IMR-90 (cell line): ENCODE data around the gene GDF9. TPM values are rescaled to one million over a fixed set of nuclear protein-coding genes. Genes with fewer than 3 reads are reported as not detected.

Experiments used
- ATAC-seq: fragments of 200-7000 bp; cut with Tn5 transposase; 2 replicates; pipeline ENCODE4 v1.9.1; 2020; ENCODE audit warnings: low read depth, mild to moderate bottlenecking, moderate library complexity
- BruUV-seq: library from RNA; stranded (reverse); fragments of 400-500 nt; replicated peaks from 2 replicates; lab custom pipeline; 2021; lab: Mats Ljungman, UMichigan
- CTCF ChIA-PET: fragments of 300-600 bp; formaldehyde crosslinking; extraction: SDS; loops from one replicate; lab custom pipeline; 2021; ENCODE audit warnings: antibody characterized with exemption; lab: Yijun Ruan, JAX
- POLR2A ChIA-PET: fragments of 300-600 bp; sonication (Branson Sonifier 250); formaldehyde crosslinking; loops from one replicate; lab custom pipeline; 2022; ENCODE audit warnings: antibody characterized with exemption; ENCODE audit not compliant: unreplicated experiment; lab: Charles Lee
- DNase-seq: peaks from one replicate; pipeline ENCODE4 v3.0.0; 2013
- H2AFZ ChIP-seq: replicated peaks from 2 replicates; pipeline ENCODE3; 2013; ENCODE audit warnings: low read length, mild to moderate bottlenecking; ENCODE audit not compliant: poor library complexity
- H2AK5ac ChIP-seq: 2 replicates; pipeline ENCODE4 v1.6.1; 2013; ENCODE audit warnings: low read depth, low read length, inconsistent platforms
- H2AK9ac ChIP-seq: replicated peaks from 2 replicates; pipeline ENCODE3; 2013; ENCODE audit warnings: mild to moderate bottlenecking, low read depth, low read length, moderate library complexity; ENCODE audit not compliant: poor library complexity
- H2BK120ac ChIP-seq: 2 replicates; pipeline ENCODE4 v1.6.1; 2013; ENCODE audit warnings: low read depth, low read length, inconsistent platforms
- H2BK15ac ChIP-seq: 3 replicates; pipeline ENCODE4 v1.6.1; 2013; ENCODE audit warnings: low read depth, low read length, inconsistent platforms
- H2BK20ac ChIP-seq: 2 replicates; pipeline ENCODE4 v1.6.1; 2013; ENCODE audit warnings: low read depth, mild to moderate bottlenecking, inconsistent platforms, low read length, moderate library complexity
- H2BK5ac ChIP-seq: 2 replicates; pipeline ENCODE4 v1.6.1; 2013; ENCODE audit warnings: mild to moderate bottlenecking, low read depth, low read length, inconsistent platforms; ENCODE audit not compliant: poor library complexity, severe bottlenecking
- H3K14ac ChIP-seq: replicated peaks from 2 replicates; pipeline ENCODE4 v1.6.1; 2013; ENCODE audit warnings: low read depth, low read length, inconsistent platforms
- H3K18ac ChIP-seq: 2 replicates; pipeline ENCODE4 v1.6.1; 2013; ENCODE audit warnings: low read depth, low read length, control low read depth
- H3K23ac ChIP-seq: 2 replicates; pipeline ENCODE4 v1.6.1; 2013; ENCODE audit warnings: low read depth, low read length, inconsistent platforms
- H3K27ac ChIP-seq: 2 replicates; pipeline ENCODE4 v1.5.1; 2013; ENCODE audit warnings: mild to moderate bottlenecking, control low read depth, low read length; ENCODE audit not compliant: insufficient read depth
- H3K27me3 ChIP-seq: 2 replicates; pipeline ENCODE4 v1.6.1; 2013; ENCODE audit warnings: low read length; ENCODE audit not compliant: control insufficient read depth, insufficient read depth
- H3K36me3 ChIP-seq: 2 replicates; pipeline ENCODE4 v1.6.1; 2013; ENCODE audit warnings: low read length, mixed read lengths; ENCODE audit not compliant: control insufficient read depth, insufficient read depth
- H3K4ac ChIP-seq: 2 replicates; pipeline ENCODE4 v1.6.1; 2013; ENCODE audit warnings: low read depth, low read length, inconsistent platforms
- H3K4me1 ChIP-seq: 2 replicates; pipeline ENCODE4 v1.6.1; 2013; ENCODE audit warnings: low read length, mixed read lengths; ENCODE audit not compliant: control insufficient read depth, insufficient read depth
- H3K4me2 ChIP-seq: 2 replicates; pipeline ENCODE4 v1.6.1; 2013; ENCODE audit warnings: low read depth, mild to moderate bottlenecking, control low read depth, low read length, moderate library complexity
- H3K4me3 ChIP-seq: 2 replicates; pipeline ENCODE4 v1.5.1; 2013; ENCODE audit warnings: low read depth, mild to moderate bottlenecking, control low read depth, low read length, moderate library complexity; ENCODE audit not compliant: insufficient read depth
- H3K56ac ChIP-seq: 2 replicates; pipeline ENCODE4 v1.6.1; 2013; ENCODE audit warnings: low read length, inconsistent platforms; ENCODE audit not compliant: insufficient read depth; ENCODE audit errors: extremely low read depth
- H3K79me1 ChIP-seq, 2 experiments: 2 replicates each; pipeline ENCODE4 v1.6.1; 2013; ENCODE audit warnings: low read length in 2 of 2, inconsistent platforms in 1 of 2, low read depth in 1 of 2
- H3K9ac ChIP-seq: 2 replicates; pipeline ENCODE4 v1.6.1; 2013; ENCODE audit warnings: low read depth, low read length, control low read depth
- H3K9me1 ChIP-seq: 2 replicates; pipeline ENCODE4 v1.6.1; 2013; ENCODE audit warnings: low read length, inconsistent platforms; ENCODE audit not compliant: insufficient read depth
- H3K9me3 ChIP-seq: 2 replicates; pipeline ENCODE4 v1.6.1; 2013; ENCODE audit warnings: low read length; ENCODE audit not compliant: control insufficient read depth, insufficient read depth
- H4K20me1 ChIP-seq: 2 replicates; pipeline ENCODE4 v1.6.1; 2013; ENCODE audit warnings: low read length, inconsistent platforms; ENCODE audit not compliant: insufficient read depth
- H4K5ac ChIP-seq: 2 replicates; pipeline ENCODE4 v1.6.1; 2013; ENCODE audit warnings: mild to moderate bottlenecking, low read depth, low read length, control low read depth
- H4K8ac ChIP-seq, 2 experiments: 2 replicates each; pipeline ENCODE4 v1.6.1; 2013; ENCODE audit warnings: low read depth in 2 of 2, low read length in 2 of 2, control low read depth in 1 of 2, inconsistent platforms in 1 of 2
- H4K91ac ChIP-seq: 2 replicates; pipeline ENCODE4 v1.6.1; 2013; ENCODE audit warnings: low read depth, low read length, inconsistent platforms; ENCODE audit not compliant: insufficient read depth
- BHLHE40 ChIP-seq: fragments of 150-350 bp; IDR thresholded peaks from 2 replicates; pipeline ENCODE4 v1.6.1; 2016; ENCODE audit warnings: mild to moderate bottlenecking, low read depth, low read length
- CEBPB ChIP-seq: IDR thresholded peaks from 2 replicates; pipeline ENCODE4 v1.6.1; 2012; ENCODE audit warnings: low read depth, low read length, improper control_type of control experiment
- ELK1 ChIP-seq: fragments of 150-350 bp; IDR thresholded peaks from 2 replicates; pipeline ENCODE4 v1.6.1; 2016; ENCODE audit warnings: low read depth, mild to moderate bottlenecking, low read length, moderate library complexity, borderline replicate concordance
- MAFK ChIP-seq: IDR thresholded peaks from 2 replicates; pipeline ENCODE4 v1.6.1; 2012; ENCODE audit warnings: low read depth, low read length, improper control_type of control experiment
- MAZ ChIP-seq: IDR thresholded peaks from 2 replicates; pipeline ENCODE4 v1.6.1; 2012; ENCODE audit warnings: low read depth, mild to moderate bottlenecking, low read length, improper control_type of control experiment, moderate library complexity, borderline replicate concordance
- NFE2L2 ChIP-seq: fragments of 150-350 bp; IDR thresholded peaks from 2 replicates; pipeline ENCODE4 v1.6.1; 2016; ENCODE audit warnings: low read depth, mild to moderate bottlenecking, low read length
- POLR2A ChIP-seq: IDR thresholded peaks from 2 replicates; pipeline ENCODE4 v1.6.1; 2012; ENCODE audit warnings: mild to moderate bottlenecking, low read depth, low read length
- RAD21 ChIP-seq: IDR thresholded peaks from 2 replicates; pipeline ENCODE4 v1.6.1; 2012; ENCODE audit warnings: low read length, improper control_type of control experiment
- RCOR1 ChIP-seq: IDR thresholded peaks from 2 replicates; pipeline ENCODE4 v1.6.1; 2012; ENCODE audit warnings: mild to moderate bottlenecking, low read length, improper control_type of control experiment; ENCODE audit not compliant: insufficient replicate concordance
- RFX5 ChIP-seq: IDR thresholded peaks from 2 replicates; pipeline ENCODE4 v1.8.0; 2012; ENCODE audit warnings: low read depth, mild to moderate bottlenecking, low read length, moderate library complexity
- SMC3 ChIP-seq: fragments of 150-350 bp; IDR thresholded peaks from 2 replicates; pipeline ENCODE4 v1.6.1; 2016; ENCODE audit warnings: low read depth, mild to moderate bottlenecking, antibody characterized with exemption, low read length, moderate library complexity
- USF2 ChIP-seq: fragments of 150-350 bp; IDR thresholded peaks from 2 replicates; pipeline ENCODE4 v1.6.1; 2017; ENCODE audit warnings: mild to moderate bottlenecking, antibody characterized with exemption, low read length, low read depth
- WGBS, 2 experiments: methylation state at CpG; one replicate each; pipeline versions ENCODE4 v1.1.5 to v1.1.7; 2013; ENCODE audit warnings: missing lambda C conversion rate in 2 of 2; ENCODE audit not compliant: insufficient read length in 1 of 2; ENCODE audit errors: extremely low coverage in 2 of 2; 5-methylcytosine and 5-hydroxymethylcytosine counted together
- dilution Hi-C: fragments of 300-500 bp; cut with HindIII; formaldehyde crosslinking; loops from one replicate; pipeline ENCODE4 v1.14.3; 2018; ENCODE audit warnings: low sequenced_read_pairs; ENCODE audit not compliant: unreplicated experiment
- in situ Hi-C: fragments of 300-500 bp; cut with MboI; formaldehyde crosslinking; loops from 3 replicates; pipeline ENCODE4 v1.14.3; 2019; ENCODE audit warnings: low sequenced_read_pairs, inconsistent platforms, mixed read lengths
- intact Hi-C: fragments of 100-400 bp; cut with micrococcal nuclease; formaldehyde crosslinking; loops from 2 replicates; pipeline ENCODE4 v1.10.0; 2022
- polyA plus RNA-seq, 3 experiments: library from polyadenylated mRNA; depleted of rRNA; stranded (reverse); fragments of >200 nt; gene quantifications; 2 replicates each; pipeline ENCODE4 v1.2.3, GENCODE V29; 2012; ENCODE audit warnings: low replicate concordance in 1 of 3
- total RNA-seq: library from RNA; depleted of rRNA; stranded (reverse); fragments of >200 nt; gene quantifications from 2 replicates; pipeline ENCODE4 v1.2.3, GENCODE V29; 2012

GDF9 gene
- total and polyA plus RNA-seq, 2 of the 4 experiments (the other 2 are of a cell fraction): 0.18 to 0.21 TPM

GRCh38 chr5:132853790-132854189 lies 12.5 kb downstream of the GDF9 start:
- Histone ChIP-seq H3K9me1 (no peaks in the 10 kb centered on the region), H4K5ac (no peak overlapping the region), H3K14ac (no peak overlapping the region), H3K79me1 (no peaks in the 10 kb centered on the region), H2AK5ac (no peak overlapping the region), H3K4ac (no peak overlapping the region), H2AFZ (no peak overlapping the region), H3K27me3 (no peaks in the 10 kb centered on the region), H3K4me1 (peaks cover 3% of the 10 kb centered on the region; the same call in 1 of the 2 replicates), H4K91ac (no peak overlapping the region), H3K18ac (no peak overlapping the region), H3K36me3 (no peaks in the 10 kb centered on the region), H4K20me1 (no peaks in the 10 kb centered on the region), H2BK15ac (no peak overlapping the region), H3K4me2 (no peak overlapping the region), H3K9me3 (no peaks in the 10 kb centered on the region), H3K4me3 (no peak overlapping the region), H3K27ac (no peak overlapping the region), H2BK5ac (no peak overlapping the region), H4K8ac (no peak overlapping the region), H3K9ac (no peak overlapping the region), H2BK120ac (no peak overlapping the region), H2AK9ac (no peak overlapping the region), H3K23ac (no peak overlapping the region), H2BK20ac (no peak overlapping the region), H3K56ac (no peak overlapping the region)
- ATAC-seq (no peak), DNase-seq (no peak)
- dilution Hi-C loops (no loop called here), intact Hi-C loops (no loop called here), in situ Hi-C loops (no loop called here)
- no TSS peak for BruUV-seq
- CTCF ChIA-PET: no interaction called here
- POLR2A ChIA-PET: no interaction called here
- TF ChIP-seq BHLHE40: no peak
- TF ChIP-seq NFE2L2: no peak
- no peak for TF ChIP-seq RCOR1
- no peak for TF ChIP-seq SMC3
- no peak for TF ChIP-seq RAD21
- TF ChIP-seq MAFK: no peak
- TF ChIP-seq CEBPB: no peak
- TF ChIP-seq RFX5: no peak
- TF ChIP-seq ELK1: no peak
- TF ChIP-seq MAZ: no peak
- TF ChIP-seq POLR2A: no peak
- TF ChIP-seq USF2: no peak
- WGBS, 2 experiments: no CpG with 5 or more reads among the region's 1 CpG
